OCI-LY3 (cell line): ENCODE results near the gene DYNC1I1.

ENCODE experiments used
- EZH2phosphoT487 ChIP-seq: fragments of 200-600 bp; shearing (Covaris generic); IDR thresholded peaks from 2 replicates; pipeline ENCODE4 v1.6.1; 2018; ENCODE audit warnings: antibody characterized with exemption, mixed run types, low read depth
- TF ChIP-seq, protein P1 (sequence below): fragments of 200-600, 300-600 bp; sonication (generic); IDR thresholded peaks from 2 replicates; pipeline ENCODE4 v1.5.1; 2014; ENCODE audit warnings: antibody characterized with exemption, low read length, low read depth

DNA sequence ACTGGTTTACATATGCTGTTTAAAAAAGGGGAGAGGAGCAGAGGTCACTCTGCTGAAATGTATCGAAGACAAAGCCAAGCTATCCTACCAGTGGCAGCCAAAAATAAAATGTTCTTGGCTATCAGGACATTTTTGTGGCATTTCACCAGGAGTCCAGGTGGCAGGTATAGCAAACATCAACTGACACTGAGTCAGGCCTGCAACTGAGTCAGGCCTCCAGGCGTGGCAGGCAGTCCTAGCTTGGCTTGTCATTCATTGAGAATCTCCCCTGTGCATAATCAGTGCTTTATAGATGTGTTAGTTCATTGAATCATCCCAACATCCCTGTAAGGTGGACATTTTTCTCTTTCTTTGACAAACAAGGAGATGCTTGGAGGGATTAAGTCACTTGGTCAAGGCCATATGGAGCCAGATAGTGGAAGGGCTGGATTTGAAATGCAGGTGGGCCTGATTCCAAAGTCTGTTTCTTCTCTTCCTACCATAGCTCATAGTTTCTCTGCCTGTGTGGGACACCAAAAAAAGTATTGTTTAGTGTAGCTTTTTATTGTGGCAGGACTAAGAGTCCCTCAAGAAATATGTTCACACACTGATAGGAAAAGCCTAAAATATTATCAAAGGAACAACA, 4.3 kb downstream of the DYNC1I1 start:
- TF ChIP-seq, protein P1, sequence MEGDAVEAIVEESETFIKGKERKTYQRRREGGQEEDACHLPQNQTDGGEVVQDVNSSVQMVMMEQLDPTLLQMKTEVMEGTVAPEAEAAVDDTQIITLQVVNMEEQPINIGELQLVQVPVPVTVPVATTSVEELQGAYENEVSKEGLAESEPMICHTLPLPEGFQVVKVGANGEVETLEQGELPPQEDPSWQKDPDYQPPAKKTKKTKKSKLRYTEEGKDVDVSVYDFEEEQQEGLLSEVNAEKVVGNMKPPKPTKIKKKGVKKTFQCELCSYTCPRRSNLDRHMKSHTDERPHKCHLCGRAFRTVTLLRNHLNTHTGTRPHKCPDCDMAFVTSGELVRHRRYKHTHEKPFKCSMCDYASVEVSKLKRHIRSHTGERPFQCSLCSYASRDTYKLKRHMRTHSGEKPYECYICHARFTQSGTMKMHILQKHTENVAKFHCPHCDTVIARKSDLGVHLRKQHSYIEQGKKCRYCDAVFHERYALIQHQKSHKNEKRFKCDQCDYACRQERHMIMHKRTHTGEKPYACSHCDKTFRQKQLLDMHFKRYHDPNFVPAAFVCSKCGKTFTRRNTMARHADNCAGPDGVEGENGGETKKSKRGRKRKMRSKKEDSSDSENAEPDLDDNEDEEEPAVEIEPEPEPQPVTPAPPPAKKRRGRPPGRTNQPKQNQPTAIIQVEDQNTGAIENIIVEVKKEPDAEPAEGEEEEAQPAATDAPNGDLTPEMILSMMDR: no peak
- no peak for TF ChIP-seq EZH2phosphoT487
